GM18499 (cell line): ENCODE measurements around the gene KDM4F.

Source experiments
- ATAC-seq: cut with Tn5 transposase; IDR thresholded peaks from one replicate; pipeline ENCODE4 v1.9.1; 2021; ENCODE audit warnings: moderate number of reproducible peaks; ENCODE audit not compliant: insufficient read depth, unreplicated experiment

The KDM4F gene

DNA sequence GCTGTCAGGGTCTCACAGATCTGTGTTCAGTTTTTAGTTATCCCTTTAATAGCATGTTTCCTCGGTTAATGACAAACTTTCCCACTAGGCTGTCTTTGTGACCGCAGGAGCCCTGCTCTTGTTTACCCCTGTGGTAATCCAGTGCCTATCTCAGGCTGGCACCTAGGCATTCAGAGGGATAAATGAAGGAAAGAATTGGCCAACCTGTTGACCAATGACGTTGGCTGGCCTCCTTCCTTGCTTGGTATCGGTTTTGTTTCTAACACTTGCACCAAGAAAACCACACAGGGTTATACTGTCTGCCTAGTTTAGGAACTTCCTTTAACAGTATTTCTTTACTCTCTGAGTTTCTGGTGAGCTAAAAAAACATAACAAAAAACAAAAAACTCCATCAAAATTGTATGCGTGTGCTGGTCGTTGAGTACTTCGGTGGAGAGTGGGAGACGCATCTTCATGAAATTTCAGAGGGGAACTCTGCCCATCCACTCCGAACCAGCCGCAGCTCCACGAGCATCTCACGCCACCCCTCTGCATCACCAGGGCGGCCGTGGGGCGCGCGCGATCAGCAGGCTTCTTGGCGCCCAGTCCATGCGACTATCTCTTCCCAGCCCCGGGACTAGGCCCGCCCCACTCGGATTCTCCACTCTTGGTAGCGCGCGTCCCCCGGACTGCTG lies 39.9 kb downstream of the KDM4F start:
- peak; percentile 29 for ATAC-seq

DNA sequence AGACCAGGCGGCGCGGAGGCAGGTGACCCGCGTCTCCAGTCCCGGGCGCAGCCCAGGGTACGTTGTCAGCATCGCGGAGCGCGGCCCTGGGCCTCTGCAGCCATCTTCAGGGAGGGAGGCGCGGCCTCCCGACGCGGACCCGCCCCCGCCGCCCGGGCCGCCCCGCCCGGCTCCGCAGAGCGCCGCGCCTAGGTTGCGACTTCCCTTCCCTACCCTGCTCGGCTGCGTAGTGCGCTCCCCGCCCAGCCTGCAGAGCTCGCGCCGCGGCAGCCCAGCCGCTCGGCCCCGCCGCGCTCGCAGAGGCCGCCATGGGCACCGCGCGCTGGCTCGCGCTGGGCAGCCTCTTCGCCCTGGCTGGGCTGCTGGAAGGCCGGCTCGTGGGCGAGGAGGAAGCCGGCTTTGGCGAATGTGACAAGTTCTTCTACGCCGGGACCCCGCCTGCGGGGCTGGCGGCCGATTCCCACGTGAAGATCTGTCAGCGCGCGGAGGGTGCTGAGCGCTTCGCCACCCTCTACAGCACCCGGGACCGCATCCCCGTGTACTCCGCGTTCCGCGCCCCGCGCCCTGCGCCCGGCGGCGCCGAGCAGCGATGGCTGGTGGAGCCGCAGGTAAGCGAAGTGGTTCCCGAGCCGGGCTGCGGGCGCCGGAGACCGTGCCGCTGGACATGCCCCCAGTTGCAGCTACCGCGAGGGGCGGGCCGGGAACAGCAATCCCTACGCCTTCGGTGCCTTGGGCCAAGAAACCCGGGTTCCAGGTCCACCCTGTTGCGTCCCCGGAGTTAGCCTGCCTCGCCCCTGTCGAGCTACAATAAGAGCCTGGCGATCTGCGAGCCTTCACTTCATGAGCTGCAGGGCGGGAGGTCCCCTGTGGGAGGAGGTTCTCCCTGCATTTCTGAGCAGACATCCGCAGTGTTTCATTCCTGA lies 40.7 kb downstream of the KDM4F start, which contains the start of gene ENDOD1:
TSS of gene ENDOD1 (plus strand) at position 227 of the 923 bp plus-strand sequence. CDS start at position 309, 82 bp downstream.
- peak; percentile 57 for ATAC-seq

- no peak for ATAC-seq
These were observed 42.5 kb downstream of the KDM4F start for GRCh38 chr11:95091663-95092180.

GRCh38 chr11:95092549-95093324 lies 43.5 kb downstream of the KDM4F start:
- no peak for ATAC-seq

- ATAC-seq, result no peak
These were observed 44.3 kb downstream of the KDM4F start for GRCh38 chr11:95093548-95093947.

DNA sequence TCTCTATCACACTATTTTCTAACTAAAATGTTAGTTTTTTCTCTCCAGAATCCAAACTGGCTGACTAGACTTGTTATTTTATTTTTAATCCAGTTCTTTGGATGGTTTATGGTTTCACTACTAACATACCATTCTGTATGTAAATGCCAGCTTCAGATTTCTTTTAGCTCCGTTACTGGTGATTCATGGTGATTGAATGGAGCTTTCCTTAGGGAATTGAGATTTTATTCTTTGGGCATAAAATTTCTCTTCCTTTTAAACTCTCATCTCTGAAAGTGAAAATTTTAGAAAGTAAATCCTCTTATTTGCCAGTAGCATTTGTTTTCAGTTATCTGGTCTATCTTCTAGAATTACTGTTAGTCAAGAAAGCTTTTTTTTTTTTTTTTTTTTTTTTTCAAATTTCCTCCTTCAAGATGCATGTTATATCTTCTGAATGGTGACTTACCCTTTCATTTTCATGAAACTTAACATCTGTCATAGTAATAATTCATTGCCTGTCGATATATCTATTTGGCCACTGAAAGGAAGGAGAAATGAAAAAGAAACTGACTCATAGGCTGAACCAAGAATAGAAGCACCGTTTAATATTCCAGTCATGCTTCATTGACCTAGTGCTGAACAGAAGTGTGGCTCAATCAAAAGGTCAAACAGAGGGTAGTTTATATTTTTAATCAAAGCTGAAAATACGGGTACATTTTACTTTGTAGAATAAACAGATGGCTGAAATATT lies 46.8 kb downstream of the KDM4F start:
- peak; percentile 92 for ATAC-seq

GRCh38 chr11:95097209-95097608 lies 48.0 kb downstream of the KDM4F start:
- ATAC-seq, result no peak

GRCh38 chr11:95098826-95099225 lies 49.6 kb downstream of the KDM4F start:
- no peak for ATAC-seq

GRCh38 chr11:95100191-95100648 lies 51.0 kb downstream of the KDM4F start:
- ATAC-seq, result no peak
